HepG2 (cell line): ENCODE measurements around the gene CMTM1. TPM values are rescaled to one million over a fixed set of nuclear protein-coding genes. Genes with fewer than 3 reads are reported as not detected.

Experiments used
- ATAC-seq: fragments of 200-7000 bp; cut with Tn5 transposase; 3 replicates; pipeline ENCODE4 v1.9.1; 2020; ENCODE audit warnings: mild to moderate bottlenecking, moderate library complexity
- BruUV-seq: library from RNA; stranded (reverse); fragments of 400-500 nt; replicated peaks from 2 replicates; lab custom pipeline; 2021; lab: Mats Ljungman, UMichigan
- CTCF ChIA-PET: fragments of 300-600 bp; formaldehyde crosslinking; extraction: SDS; loops from one replicate; lab custom pipeline; 2021; ENCODE audit warnings: low total read pairs, inconsistent platforms, low intra/inter-chr PET ratio; lab: Yijun Ruan, JAX
- POLR2A ChIA-PET: fragments of 350-600 bp; sonication (Branson Sonifier 250); formaldehyde crosslinking; loops from one replicate; lab custom pipeline; 2020; ENCODE audit warnings: antibody characterized with exemption, inconsistent platforms; lab: Yijun Ruan, JAX
- DNase-seq: peaks from one replicate; pipeline ENCODE4 v3.0.0-alpha.2; 2015; ENCODE audit warnings: low spot score
- FAIRE-seq: peaks from 3 replicates; lab custom pipeline; 2011; peaks lifted over from hg19 to GRCh38; lab: Jason Lieb, UNC
- H2AFZ ChIP-seq: one replicate; pipeline ENCODE4 v1.6.1; 2011; ENCODE audit warnings: low read length, inconsistent platforms
- H3K27ac ChIP-seq: fragments of 300-600 bp; 3 replicates; pipeline ENCODE4 v1.8.0; 2011; ENCODE audit warnings: mixed run types, mild to moderate bottlenecking, mixed read lengths, low read length, inconsistent platforms; ENCODE audit not compliant: insufficient read depth; ENCODE audit errors: extremely low read length
- H3K27me3 ChIP-seq, 2 experiments: fragments of 200-600 bp in 1 of 2; 2 replicates in 1 of 2; 3 replicates in 1 of 2; pipeline versions ENCODE4 v1.6.0 to v1.8.0; 2011; ENCODE audit warnings: low read length in 2 of 2, mild to moderate bottlenecking in 2 of 2, moderate library complexity in 2 of 2, inconsistent platforms in 1 of 2; ENCODE audit not compliant: insufficient read depth in 2 of 2, control insufficient read depth in 1 of 2
- H3K36me3 ChIP-seq, 2 experiments: fragments of 200-600 bp in 1 of 2; replicated peaks in 1 of 2; 2 replicates in 1 of 2; 3 replicates in 1 of 2; pipeline versions ENCODE4 v1.5.1 to v1.8.0; 2011; ENCODE audit warnings: low read length in 2 of 2, inconsistent platforms in 1 of 2; ENCODE audit not compliant: insufficient read depth in 2 of 2, control insufficient read depth in 1 of 2
- H3K4me1 ChIP-seq: 2 replicates; pipeline ENCODE4 v1.5.1; 2012; ENCODE audit warnings: low read length, inconsistent platforms; ENCODE audit not compliant: insufficient read depth
- H3K4me2 ChIP-seq: 2 replicates; pipeline ENCODE4 v1.6.0; 2011; ENCODE audit warnings: low read depth, low read length, inconsistent platforms
- H3K4me3 ChIP-seq, 3 experiments: fragments of 200-600 bp in 1 of 3; sonication (generic), shearing (Covaris generic) in 1 of 3; replicated peaks in 1 of 3; 2 replicates each; pipeline ENCODE4 v1.5.1; 2011 to 2016; ENCODE audit warnings: low read length in 3 of 3, inconsistent platforms in 2 of 3, low read depth in 2 of 3, mild to moderate bottlenecking in 2 of 3, control low read depth in 1 of 3, mixed read lengths in 1 of 3; ENCODE audit not compliant: insufficient read depth in 1 of 3
- H3K79me2 ChIP-seq: one replicate; pipeline ENCODE4 v1.6.1; 2011; ENCODE audit warnings: low read length, inconsistent platforms; ENCODE audit not compliant: insufficient read depth
- H3K9ac ChIP-seq: 2 replicates; pipeline ENCODE4 v1.6.0; 2011; ENCODE audit warnings: mild to moderate bottlenecking, low read depth, low read length, inconsistent platforms; ENCODE audit not compliant: insufficient read depth
- H3K9me3 ChIP-seq: 2 replicates; pipeline ENCODE4 v1.5.1; 2012; ENCODE audit warnings: mild to moderate bottlenecking, low read length
- H4K20me1 ChIP-seq: 2 replicates; pipeline ENCODE4 v1.6.0; 2011; ENCODE audit warnings: inconsistent platforms, mild to moderate bottlenecking, low read length, moderate library complexity; ENCODE audit not compliant: insufficient read depth
- ARID2 ChIP-seq: sonication (generic); formaldehyde crosslinking; IDR thresholded peaks from 2 replicates; pipeline ENCODE4 v1.8.1; 2022; ENCODE audit warnings: mild to moderate bottlenecking, missing genetic modification reagents, borderline replicate concordance
- BRD4 ChIP-seq: sonication (generic); formaldehyde crosslinking; IDR thresholded peaks from 2 replicates; pipeline ENCODE4 v1.4.0; 2020; ENCODE audit warnings: missing genetic modification reagents
- ELF4 ChIP-seq: sonication (generic); formaldehyde crosslinking; IDR thresholded peaks from 2 replicates; pipeline ENCODE4 v1.5.0; 2020; ENCODE audit warnings: missing genetic modification reagents, mild to moderate bottlenecking, moderate library complexity, borderline replicate concordance
- FIP1L1 ChIP-seq: fragments of 200-400 bp; formaldehyde crosslinking; IDR thresholded peaks from 2 replicates; pipeline ENCODE4 v1.6.1; 2018; ENCODE audit warnings: low read depth, mild to moderate bottlenecking, low read length, moderate library complexity, borderline replicate concordance; ENCODE audit not compliant: insufficient read depth
- KDM5A ChIP-seq: fragments of 200-600 bp; sonication (generic); IDR thresholded peaks from 2 replicates; pipeline ENCODE4 v1.7.0; 2018; ENCODE audit warnings: antibody characterized with exemption, mild to moderate bottlenecking, low read length, borderline replicate concordance
- KLF6 ChIP-seq: IDR thresholded peaks from 2 replicates; pipeline ENCODE4 v1.8.0; 2016; ENCODE audit warnings: missing biosample characterization, missing genetic modification reagents
- SETDB1 ChIP-seq: sonication (generic); formaldehyde crosslinking; IDR thresholded peaks from 2 replicates; pipeline ENCODE4 v1.5.1; 2020; ENCODE audit warnings: missing genetic modification reagents, mild to moderate bottlenecking, borderline replicate concordance
- SIX4 ChIP-seq: sonication (generic); formaldehyde crosslinking; IDR thresholded peaks from 2 replicates; pipeline ENCODE4 v1.4.0; 2020; ENCODE audit warnings: missing genetic modification reagents
- SKI ChIP-seq: fragments of 450-650 bp; IDR thresholded peaks from one replicate; pipeline ENCODE4 v1.6.1; 2018; ENCODE audit warnings: mild to moderate bottlenecking; ENCODE audit not compliant: partially characterized antibody
- ZFP36L1 ChIP-seq: sonication (generic); formaldehyde crosslinking; IDR thresholded peaks from 2 replicates; pipeline ENCODE4 v1.8.0; 2022; ENCODE audit warnings: mild to moderate bottlenecking, missing genetic modification reagents, moderate library complexity
- ZFP37 ChIP-seq: sonication (generic); formaldehyde crosslinking; IDR thresholded peaks from 2 replicates; pipeline ENCODE4 v1.4.0; 2020; ENCODE audit warnings: missing genetic modification reagents, borderline replicate concordance
- ZFP41 ChIP-seq: sonication (generic); formaldehyde crosslinking; IDR thresholded peaks from 2 replicates; pipeline ENCODE4 v1.4.0; 2020; ENCODE audit warnings: mild to moderate bottlenecking, missing genetic modification reagents, borderline replicate concordance
- ZMYM2 ChIP-seq: sonication (generic); formaldehyde crosslinking; IDR thresholded peaks from 2 replicates; pipeline ENCODE4 v1.8.0; 2022; ENCODE audit warnings: mild to moderate bottlenecking, missing genetic modification reagents
- ZNF329 ChIP-seq: sonication (generic); formaldehyde crosslinking; IDR thresholded peaks from 2 replicates; pipeline ENCODE4 v1.9.0; 2021; ENCODE audit warnings: low read depth, mild to moderate bottlenecking, missing genetic modification reagents
- ZNF652 ChIP-seq: IDR thresholded peaks from 2 replicates; pipeline ENCODE4 v1.6.1; 2016; ENCODE audit warnings: low read depth, borderline replicate concordance
- WGBS: methylation state at CpG from one replicate; pipeline ENCODE4 v1.1.6; 2017; ENCODE audit warnings: low lambda C conversion rate; 5-methylcytosine and 5-hydroxymethylcytosine counted together
- in situ Hi-C: cut with HindIII; loops from 2 replicates; pipeline ENCODE4 v1.10.0; 2017; ENCODE audit warnings: low pct_unique_long_range_greater_than_20kb; ENCODE audit not compliant: extremely low pct_ligation_motif_present
- intact Hi-C: fragments of 100-400 bp; cut with micrococcal nuclease; formaldehyde crosslinking; loops from one replicate; pipeline ENCODE4 v1.10.0; 2022; ENCODE audit not compliant: unreplicated experiment
- polyA plus RNA-seq, 8 experiments: library from polyadenylated mRNA; depleted of rRNA in 3 of 8; stranded (reverse) in 7 of 8; unstranded in 1 of 8; fragments of >200 nt; fragmentation: Illumina TruSeq in 4 of 8; extraction: Trizol in 4 of 8; gene quantifications; 2 replicates each; pipeline versions ENCODE4 v1.2.1 to v1.2.3, GENCODE V29; 2011 to 2016; ENCODE audit warnings: low read depth in 4 of 8, missing spikeins in 1 of 8, mixed read lengths in 1 of 8; ENCODE audit not compliant: insufficient read depth in 1 of 8
- total RNA-seq, 5 experiments: library from RNA; depleted of rRNA; stranded (reverse); fragments of >200 nt; fragmentation: Illumina TruSeq; extraction: Trizol; gene quantifications; 2 replicates each; pipeline ENCODE4 v1.2.3, GENCODE V29; 2016; ENCODE audit warnings: low read depth in 1 of 5
- TF ChIP-seq, protein P1 (sequence below): sonication (generic); formaldehyde crosslinking; IDR thresholded peaks from 2 replicates; pipeline ENCODE4 v1.5.0; 2020; ENCODE audit warnings: mild to moderate bottlenecking, missing genetic modification reagents

The CMTM1 gene
- total and polyA plus RNA-seq, 2 of the 13 experiments (the other 11 are each of a cell fraction or from before 2014, with no cell fraction given): 1.7 to 2.9 TPM

DNA sequence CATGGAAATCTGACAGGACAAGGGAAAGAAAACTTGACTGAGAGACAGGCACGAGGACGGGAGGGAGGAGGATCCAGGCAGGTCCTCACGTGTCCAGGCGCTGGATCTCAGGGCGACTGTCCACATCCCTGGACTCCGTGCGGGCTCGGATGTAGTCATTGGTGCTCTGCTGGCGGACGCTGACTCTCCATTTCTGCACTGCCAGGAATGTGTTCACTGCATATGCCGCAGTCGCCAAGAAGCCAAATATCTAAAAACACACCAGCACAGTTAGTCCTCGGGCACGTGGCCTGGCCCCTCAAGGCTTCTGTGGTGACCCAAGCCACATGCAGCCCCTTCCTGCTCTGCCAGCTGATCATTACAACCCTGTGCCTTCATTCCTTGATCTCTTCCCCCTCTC is 55.7 kb downstream of the CMTM1 start:
- Histone ChIP-seq H4K20me1 (no peaks in the 10 kb centered on the region), H3K4me3 (no peak overlapping the region), H3K36me3 (peaks cover 2 to 16% of the 10 kb centered on the region in 2 experiments; a peak in 3 of 5 replicates), H3K4me1 (peaks cover 15% of the 10 kb centered on the region), H2AFZ (no peak overlapping the region), H3K4me2 (no peak overlapping the region), H3K9me3 (no peaks in the 10 kb centered on the region), H3K27ac (no peak overlapping the region), H3K27me3 (no peaks in the 10 kb centered on the region), H3K9ac (no peak overlapping the region), H3K79me2 (no peaks in the 10 kb centered on the region)
- ChIA-PET CTCF (no interaction called here), POLR2A (no interaction called here)
- DNase-seq (no peak), FAIRE-seq (no peak), ATAC-seq (no peak)
- TF ChIP-seq SKI (no peak), ZNF329 (CRISPR knock-in tag) (no peak), KDM5A (no peak), ZFP36L1 (CRISPR knock-in tag) (no peak), FIP1L1 (no peak), KLF6 (CRISPR knock-in tag) (no peak), ZMYM2 (CRISPR knock-in tag) (no peak), ZNF652 (no peak), ZFP37 (CRISPR knock-in tag) (no peak), ZFP41 (CRISPR knock-in tag) (no peak), ARID2 (CRISPR knock-in tag) (no peak), SIX4 (CRISPR knock-in tag) (no peak), BRD4 (no peak), SETDB1 (no peak), ELF4 (no peak)
- TF ChIP-seq, protein P1, sequence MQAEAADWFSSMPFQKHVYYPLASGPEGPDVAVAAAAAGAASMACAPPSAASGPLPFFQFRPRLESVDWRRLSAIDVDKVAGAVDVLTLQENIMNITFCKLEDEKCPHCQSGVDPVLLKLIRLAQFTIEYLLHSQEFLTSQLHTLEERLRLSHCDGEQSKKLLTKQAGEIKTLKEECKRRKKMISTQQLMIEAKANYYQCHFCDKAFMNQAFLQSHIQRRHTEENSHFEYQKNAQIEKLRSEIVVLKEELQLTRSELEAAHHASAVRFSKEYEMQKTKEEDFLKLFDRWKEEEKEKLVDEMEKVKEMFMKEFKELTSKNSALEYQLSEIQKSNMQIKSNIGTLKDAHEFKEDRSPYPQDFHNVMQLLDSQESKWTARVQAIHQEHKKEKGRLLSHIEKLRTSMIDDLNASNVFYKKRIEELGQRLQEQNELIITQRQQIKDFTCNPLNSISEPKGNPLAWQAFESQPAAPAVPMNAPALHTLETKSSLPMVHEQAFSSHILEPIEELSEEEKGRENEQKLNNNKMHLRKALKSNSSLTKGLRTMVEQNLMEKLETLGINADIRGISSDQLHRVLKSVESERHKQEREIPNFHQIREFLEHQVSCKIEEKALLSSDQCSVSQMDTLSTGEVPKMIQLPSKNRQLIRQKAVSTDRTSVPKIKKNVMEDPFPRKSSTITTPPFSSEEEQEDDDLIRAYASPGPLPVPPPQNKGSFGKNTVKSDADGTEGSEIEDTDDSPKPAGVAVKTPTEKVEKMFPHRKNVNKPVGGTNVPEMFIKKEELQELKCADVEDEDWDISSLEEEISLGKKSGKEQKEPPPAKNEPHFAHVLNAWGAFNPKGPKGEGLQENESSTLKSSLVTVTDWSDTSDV (CRISPR knock-in tag): no peak
- in situ Hi-C loops: no loop called here
- 96% methylated on average over 14 of the region's 14 CpGs for WGBS
- intact Hi-C loops: no loop called here
- BruUV-seq: no TSS peak
